ENCODE measurements around the gene ST3GAL3.

- TF ChIP-seq CTCF (conservative IDR thresholded peaks at IDR 0.05 in 1 of 2, IDR thresholded peaks at IDR 0.05 in 1 of 2; ENCODE audit: low read depth in 1 of 2, low read length in 2 of 2): no peak
- no peak for TF ChIP-seq EZH2 (IDR thresholded peaks at IDR 0.05; ENCODE audit: low read length, missing control alignments)
These were observed 266.7 kb downstream of the ST3GAL3 start for GRCh38 chr1:43973981-43974442.
